CD4-positive, CD25-positive, alpha-beta regulatory T cell (primary cell): ENCODE data around the gene C1orf50. TPM values are rescaled to one million over a fixed set of nuclear protein-coding genes. Genes with fewer than 3 reads are reported as not detected.
A peak's percentile ranks its signal among the peaks of the same experiment; 100 is the strongest.

Experiments used
- ATAC-seq, 2 donors: fragments of 150-1000 bp; cut with Tn5 transposase; one replicate each; pipeline ENCODE4 v1.10.0; 2021; ENCODE audit warnings: low read depth in 2 of 2, moderate number of reproducible peaks in 2 of 2, moderate library complexity in 1 of 2
- DNase-seq, 3 donors: peaks; one replicate each; pipeline versions ENCODE4 v3.0.0 to v3.0.0-alpha.2; 2012 to 2022; ENCODE audit warnings: mixed read lengths in 1 of 3
- H3K27ac ChIP-seq: one replicate; pipeline ENCODE4 v1.7.0; 2013; ENCODE audit warnings: mild to moderate bottlenecking, low read length; ENCODE audit not compliant: insufficient read depth, poor library complexity, severe bottlenecking
- H3K27me3 ChIP-seq: one replicate; pipeline ENCODE4 v1.7.0; 2013; ENCODE audit warnings: low read length; ENCODE audit not compliant: control insufficient read depth, insufficient read depth
- H3K36me3 ChIP-seq: one replicate; pipeline ENCODE4 v1.7.0; 2013; ENCODE audit warnings: mild to moderate bottlenecking, low read length, moderate library complexity; ENCODE audit not compliant: control insufficient read depth, insufficient read depth
- H3K4me1 ChIP-seq: 2 replicates; pipeline ENCODE4 v1.7.0; 2013; ENCODE audit warnings: mild to moderate bottlenecking, low read length; ENCODE audit not compliant: insufficient read depth, control insufficient read depth, poor library complexity, severe bottlenecking
- H3K4me3 ChIP-seq: one replicate; pipeline ENCODE4 v1.7.0; 2013; ENCODE audit warnings: low read depth, mild to moderate bottlenecking, low read length, moderate library complexity
- H3K9me3 ChIP-seq, 2 experiments: 1 replicate in 1 of 2; 2 replicates in 1 of 2; pipeline ENCODE4 v1.7.0; 2013; ENCODE audit warnings: low read length in 2 of 2, mild to moderate bottlenecking in 1 of 2, moderate library complexity in 1 of 2; ENCODE audit not compliant: control insufficient read depth in 2 of 2
- H3K27ac Mint-ChIP-seq, 3 donors: one replicate each; pipeline ENCODE4 v1.8.0; 2020 to 2022; ENCODE audit warnings: mild to moderate bottlenecking in 3 of 3, mixed read lengths in 3 of 3, moderate library complexity in 2 of 3
- H3K27me3 Mint-ChIP-seq: one replicate; pipeline ENCODE4 v1.8.0; 2022; ENCODE audit warnings: mild to moderate bottlenecking, mixed read lengths
- H3K36me3 Mint-ChIP-seq: one replicate; pipeline ENCODE4 v1.8.0; 2020; ENCODE audit warnings: mixed read lengths
- H3K4me1 Mint-ChIP-seq, 4 donors: one replicate each; pipeline ENCODE4 v1.8.0; 2020 to 2022; ENCODE audit warnings: mixed read lengths in 4 of 4, mild to moderate bottlenecking in 1 of 4
- H3K4me3 Mint-ChIP-seq, 4 donors: one replicate each; pipeline ENCODE4 v1.8.0; 2020 to 2022; ENCODE audit warnings: mild to moderate bottlenecking in 4 of 4, mixed read lengths in 4 of 4, moderate library complexity in 3 of 4
- H3K9me3 Mint-ChIP-seq, 7 donors: one replicate each; pipeline ENCODE4 v1.8.0; 2020 to 2022; ENCODE audit warnings: mixed read lengths in 7 of 7, mild to moderate bottlenecking in 3 of 7, moderate library complexity in 2 of 7
- polyA plus RNA-seq, 4 donors: library from polyadenylated mRNA; unstranded; fragments of 300-500 nt; fragmentation: Illumina TruSeq; gene quantifications; one replicate each; pipeline ENCODE4 v1.2.3, GENCODE V29; 2021
- total RNA-seq: library from RNA; stranded (reverse); gene quantifications from one replicate; pipeline ENCODE4 v1.2.3, GENCODE V29; 2022

The C1orf50 gene
- total and polyA plus RNA-seq, 5 donors from 2014 or later, result 3.8 to 14.3 (median 7.3) TPM

DNA sequence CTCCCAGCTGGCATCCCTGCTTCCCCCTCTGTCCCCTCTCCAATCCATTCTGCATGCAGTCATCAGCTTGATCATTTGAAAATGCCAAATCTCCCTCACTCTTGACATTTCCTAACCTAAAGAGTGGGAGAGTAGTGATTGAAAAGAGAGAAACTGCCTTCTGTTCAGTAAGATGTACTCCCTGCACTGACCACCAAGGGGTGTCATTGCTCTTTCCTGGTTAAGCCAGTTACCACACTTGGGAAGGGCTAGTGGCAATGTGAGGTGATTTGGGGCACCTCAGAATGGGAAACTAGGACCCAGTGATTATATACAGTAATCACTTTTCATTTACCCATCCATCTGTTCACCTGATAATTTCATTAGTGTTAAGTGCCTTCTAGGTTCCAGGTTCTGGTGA lies 10.8 kb downstream of the C1orf50 start:
- H3K27ac Mint-ChIP-seq, result peak overlapping the region in 1 of 3 donors; percentile 3
- H3K9me3 ChIP-seq, result no peaks in the 10 kb centered on the region
- peak in 1 of 2 donors; percentile 58 for ATAC-seq
- H3K4me1 ChIP-seq, result no peaks in the 10 kb centered on the region
- H3K4me3 ChIP-seq, result no peak overlapping the region
- no peaks in the 10 kb centered on the region for H3K27me3 Mint-ChIP-seq
- peak overlapping the region in 1 of 4 donors; percentile 8 for H3K4me3 Mint-ChIP-seq
- H3K4me1 Mint-ChIP-seq, result peaks cover 6 to 24% (median 16%) of the 10 kb centered on the region in 4 donors
- no peak overlapping the region for H3K27ac ChIP-seq
- H3K36me3 Mint-ChIP-seq, result peaks cover 59% of the 10 kb centered on the region
- H3K9me3 Mint-ChIP-seq, result peaks cover 0 to 1% (median 0%) of the 10 kb centered on the region in 7 donors
- DNase-seq, result peak in 2 of 3 donors; percentile 39 to 53
- no peaks in the 10 kb centered on the region for H3K27me3 ChIP-seq
- peaks cover 61% of the 10 kb centered on the region for H3K36me3 ChIP-seq

DNA sequence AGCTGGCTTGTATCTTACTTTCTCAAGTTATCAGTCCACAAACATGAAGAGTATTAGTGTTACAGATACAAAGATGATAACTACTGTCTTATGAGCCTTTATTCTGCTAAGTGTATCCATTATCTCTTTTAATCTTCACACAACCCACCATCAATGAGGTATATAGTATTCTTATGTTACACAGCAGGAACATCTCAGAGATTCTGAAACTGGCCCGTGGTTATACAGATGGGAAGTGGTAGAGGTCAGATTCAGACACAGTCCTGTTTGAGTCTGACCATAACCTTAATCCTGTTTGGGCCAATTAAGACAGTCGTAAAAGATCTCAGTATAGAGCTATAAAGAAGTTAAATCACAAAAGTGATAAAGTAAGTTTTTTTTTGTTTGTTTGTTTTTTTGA lies 12.7 kb downstream of the C1orf50 start:
- H3K36me3 ChIP-seq, result peaks cover 43% of the 10 kb centered on the region
- peak overlapping the region in 1 of 3 donors; percentile 53 for H3K27ac Mint-ChIP-seq
- peaks cover 53% of the 10 kb centered on the region for H3K36me3 Mint-ChIP-seq

DNA sequence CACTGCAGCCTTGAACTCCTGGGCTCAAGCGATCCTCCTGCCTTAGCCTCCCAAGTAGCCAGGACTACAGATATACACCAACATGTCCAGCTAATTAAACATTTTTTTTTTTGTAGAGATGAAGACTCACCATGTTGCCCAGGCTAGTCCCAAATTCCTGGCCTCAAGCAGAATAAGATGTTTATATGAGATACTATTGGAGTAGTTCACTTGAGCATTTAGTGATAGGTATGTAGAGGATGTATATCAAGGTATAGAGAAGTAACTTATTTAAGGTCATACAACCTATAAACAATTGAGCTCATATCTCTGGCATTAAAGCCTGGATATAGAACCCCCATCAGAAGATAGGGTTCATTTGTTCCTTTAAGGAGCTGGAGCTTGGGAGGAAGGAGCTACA lies 13.1 kb downstream of the C1orf50 start:
- Histone ChIP-seq H3K36me3 (peaks cover 39% of the 10 kb centered on the region), H3K4me3 (no peak overlapping the region), H3K27me3 (no peaks in the 10 kb centered on the region), H3K4me1 (peaks cover 9% of the 10 kb centered on the region), H3K27ac (no peak overlapping the region), H3K9me3 (no peaks in the 10 kb centered on the region)
- H3K36me3 Mint-ChIP-seq, result peaks cover 49% of the 10 kb centered on the region
- peaks cover 0 to 1% (median 0%) of the 10 kb centered on the region in 7 donors for H3K9me3 Mint-ChIP-seq
- ATAC-seq (no peak), DNase-seq (no peak)
- peak overlapping the region; percentile 1 to 53 (median 50) for H3K27ac Mint-ChIP-seq
- H3K4me1 Mint-ChIP-seq, result peaks cover 4 to 21% (median 13%) of the 10 kb centered on the region in 4 donors
- H3K4me3 Mint-ChIP-seq, result peak overlapping the region in 1 of 4 donors; percentile 22
- H3K27me3 Mint-ChIP-seq, result no peaks in the 10 kb centered on the region

More for the DNA sequence above, 12.7 kb downstream of the C1orf50 start:
- DNase-seq, result no peak
- Histone ChIP-seq H3K27me3 (no peaks in the 10 kb centered on the region), H3K4me1 (peaks cover 4% of the 10 kb centered on the region), H3K9me3 (no peaks in the 10 kb centered on the region), H3K27ac (no peak overlapping the region), H3K4me3 (no peak overlapping the region)
- ATAC-seq, result no peak
- Mint-ChIP-seq H3K9me3 (peaks cover 0 to 1% (median 0%) of the 10 kb centered on the region in 7 donors), H3K4me3 (no peak overlapping the region), H3K27me3 (no peaks in the 10 kb centered on the region), H3K4me1 (peaks cover 4 to 19% (median 14%) of the 10 kb centered on the region in 4 donors)

DNA sequence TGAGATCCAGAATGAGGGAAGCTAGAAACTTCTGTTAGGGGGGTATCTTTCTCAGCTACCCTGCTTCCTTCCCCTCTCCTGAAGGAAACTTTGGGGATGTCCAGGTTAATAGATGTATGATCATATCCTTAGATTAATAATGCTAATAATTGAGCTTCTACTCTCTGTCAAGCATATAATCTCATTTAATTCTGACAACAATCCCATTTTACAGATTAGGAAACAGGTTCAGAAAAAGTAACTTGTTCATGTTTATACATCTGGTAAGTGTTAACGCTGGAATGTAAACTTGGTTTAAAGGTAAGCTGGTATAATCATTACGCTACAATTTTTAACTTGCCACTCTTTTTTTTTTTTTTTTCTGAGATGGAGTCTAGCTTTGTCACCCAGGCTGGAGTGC lies 16.0 kb downstream of the C1orf50 start:
- H3K4me1 Mint-ChIP-seq, result peaks cover 10 to 21% (median 17%) of the 10 kb centered on the region in 4 donors
- no peak overlapping the region for H3K27ac Mint-ChIP-seq
- H3K36me3 Mint-ChIP-seq, result peaks cover 34% of the 10 kb centered on the region

DNA sequence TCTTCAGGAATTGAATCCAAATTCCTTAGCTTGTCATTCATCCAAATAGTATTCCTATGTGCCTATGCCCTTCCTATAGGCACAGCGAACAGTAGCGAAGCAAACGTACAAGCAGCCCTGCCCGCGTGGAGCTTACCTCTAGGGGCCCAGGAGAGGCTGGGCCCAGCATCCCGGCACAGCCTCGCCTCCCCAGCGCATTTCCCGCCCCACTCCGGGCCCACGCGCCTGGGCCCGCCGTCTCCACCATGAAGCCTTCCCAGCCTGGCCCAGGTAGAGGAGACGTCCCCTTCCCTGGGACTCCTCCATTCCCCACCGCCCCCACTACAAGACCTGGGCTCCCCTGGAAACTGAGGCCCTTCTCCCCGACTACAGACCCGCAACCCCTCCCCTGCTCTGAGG lies 17.5 kb downstream of the C1orf50 start:
- H3K27ac Mint-ChIP-seq, result peak overlapping the region in 2 of 3 donors; percentile 27 to 92

More for the DNA sequence above, 16.0 kb downstream of the C1orf50 start:
- Histone ChIP-seq H3K4me1 (peaks cover 15% of the 10 kb centered on the region), H3K9me3 (no peaks in the 10 kb centered on the region), H3K4me3 (no peak overlapping the region), H3K36me3 (peaks cover 14% of the 10 kb centered on the region), H3K27me3 (no peaks in the 10 kb centered on the region), H3K27ac (no peak overlapping the region)
- Mint-ChIP-seq H3K27me3 (no peaks in the 10 kb centered on the region), H3K9me3 (peaks cover 0 to 1% (median 0%) of the 10 kb centered on the region in 7 donors), H3K4me3 (peak overlapping the region in 1 of 4 donors; percentile 54)
- ATAC-seq (no peak), DNase-seq (no peak)

DNA sequence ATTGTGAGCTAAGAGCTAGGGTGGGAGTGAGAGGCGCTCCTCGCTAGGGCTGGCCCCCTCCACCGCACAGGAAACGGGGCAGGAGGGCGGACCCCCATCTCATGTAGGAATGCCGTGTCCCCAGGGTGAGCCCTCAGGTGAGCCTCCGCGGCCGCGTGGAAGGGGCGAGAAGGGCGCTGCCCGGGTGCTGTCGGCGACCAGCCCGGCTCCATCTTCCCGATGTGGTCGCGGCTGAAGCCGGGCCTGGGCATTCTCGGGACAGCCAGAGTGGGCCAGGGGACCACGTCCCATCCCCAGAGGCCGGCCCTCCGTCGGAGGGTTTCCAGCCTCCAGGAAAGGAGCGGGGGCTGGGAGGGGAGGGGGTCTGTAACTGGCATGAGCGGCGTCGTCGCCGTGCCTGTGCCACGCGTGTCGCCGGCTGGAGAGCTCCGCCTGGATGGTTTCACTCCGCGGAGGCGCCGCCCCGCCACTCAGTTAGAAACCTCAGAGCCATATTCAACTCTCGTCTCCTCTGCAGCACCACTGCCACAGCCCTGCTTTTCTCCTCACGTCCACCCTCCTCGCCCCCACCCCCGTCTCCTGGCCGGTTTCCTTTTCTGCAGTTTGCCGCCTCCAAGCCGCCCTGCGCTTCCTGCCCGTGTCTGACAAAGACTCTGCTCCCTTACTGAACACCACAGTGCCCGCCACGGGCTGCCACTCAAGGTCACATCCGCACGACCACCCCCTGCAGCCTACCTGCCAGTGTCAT lies 18.1 kb downstream of the C1orf50 start, which contains the start of gene TMEM269:
Gene TMEM269 (plus strand): TSS at position 46 of the 748 bp plus-strand sequence. CDS start 4,903 bp downstream, outside the sequence.
- peaks cover 6% of the 10 kb centered on the region for H3K36me3 ChIP-seq
- Mint-ChIP-seq H3K4me1 (peaks cover 10 to 20% (median 14%) of the 10 kb centered on the region in 4 donors), H3K27me3 (no peaks in the 10 kb centered on the region), H3K27ac (peak within 1 kb of the TSS; percentile 75 to 93 (median 85)), H3K4me3 (peak within 1 kb of the TSS; percentile 80 to 90 (median 88)), H3K36me3 (peaks cover 23% of the 10 kb centered on the region), H3K9me3 (no peaks in the 10 kb centered on the region)
- H3K27ac ChIP-seq, result no peak within 1 kb of the TSS
- H3K9me3 ChIP-seq, result no peaks in the 10 kb centered on the region
- peak; percentile 68 to 75 for ATAC-seq
- H3K27me3 ChIP-seq, result no peaks in the 10 kb centered on the region
- H3K4me3 ChIP-seq, result peak within 1 kb of the TSS; percentile 59
- DNase-seq, result peak in 2 of 3 donors; percentile 39 to 74
- H3K4me1 ChIP-seq, result peaks cover 15% of the 10 kb centered on the region

More for the DNA sequence above, 17.5 kb downstream of the C1orf50 start:
- Mint-ChIP-seq H3K4me3 (peak overlapping the region in 3 of 4 donors; percentile 24 to 52 (median 36)), H3K9me3 (no peaks in the 10 kb centered on the region), H3K27me3 (no peaks in the 10 kb centered on the region), H3K4me1 (peaks cover 10 to 20% (median 15%) of the 10 kb centered on the region in 4 donors), H3K36me3 (peaks cover 25% of the 10 kb centered on the region)
- H3K4me1 ChIP-seq, result peaks cover 15% of the 10 kb centered on the region
- ATAC-seq (no peak), DNase-seq (no peak)
- H3K9me3 ChIP-seq, result no peaks in the 10 kb centered on the region
- H3K4me3 ChIP-seq, result no peak overlapping the region
- H3K27ac ChIP-seq, result no peak overlapping the region
- no peaks in the 10 kb centered on the region for H3K27me3 ChIP-seq
- H3K36me3 ChIP-seq, result peaks cover 10% of the 10 kb centered on the region

DNA sequence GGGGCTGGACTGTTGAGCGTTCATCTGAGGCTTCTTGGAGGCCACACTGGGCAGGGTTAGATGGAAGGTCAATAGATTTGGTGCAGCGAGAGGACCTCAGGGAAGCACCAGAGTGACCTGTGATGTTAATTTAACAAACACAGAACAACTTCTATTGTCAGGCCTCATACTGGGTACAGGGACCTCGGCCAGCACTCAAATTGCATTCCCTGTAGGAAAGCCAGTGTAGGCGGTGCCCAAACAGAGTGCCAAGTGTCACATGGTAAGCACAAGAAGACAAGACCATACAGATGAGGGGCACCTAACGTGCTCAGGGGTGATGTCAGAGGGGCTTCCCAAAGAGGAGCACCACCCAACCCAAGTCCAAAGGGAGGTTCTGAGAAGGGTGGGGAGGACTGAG lies 19.0 kb downstream of the C1orf50 start:
- H3K27ac Mint-ChIP-seq, result peak overlapping the region in 2 of 3 donors; percentile 38 to 85
- H3K4me3 Mint-ChIP-seq, result peak overlapping the region; percentile 80 to 90 (median 88)

More for the DNA sequence above, 19.0 kb downstream of the C1orf50 start:
- H3K9me3 ChIP-seq, result no peaks in the 10 kb centered on the region
- no peaks in the 10 kb centered on the region for H3K27me3 ChIP-seq
- H3K27ac ChIP-seq, result no peak overlapping the region
- peaks cover under 1% of the 10 kb centered on the region for H3K36me3 ChIP-seq
- H3K4me3 ChIP-seq, result no peak overlapping the region
- Mint-ChIP-seq H3K36me3 (peaks cover 13% of the 10 kb centered on the region), H3K4me1 (peaks cover 10 to 20% (median 14%) of the 10 kb centered on the region in 4 donors), H3K27me3 (no peaks in the 10 kb centered on the region), H3K9me3 (no peaks in the 10 kb centered on the region)
- ATAC-seq (no peak), DNase-seq (no peak)
- H3K4me1 ChIP-seq, result peaks cover 15% of the 10 kb centered on the region
